HG02642 (cell line): Measurements from ENCODE around the gene IL22.
A peak's percentile ranks its signal among the peaks of the same experiment; 100 is the strongest.
"Not testable (repeated sequence)": the region's sequence is repeated elsewhere in the genome, so short reads cannot be mapped to it uniquely, and the experiment has no call there.

Experiments
- ATAC-seq: cut with Tn5 transposase; IDR thresholded peaks from one replicate; pipeline ENCODE4 v1.9.1; 2021; ENCODE audit warnings: mild to moderate bottlenecking; ENCODE audit not compliant: unreplicated experiment, poor library complexity

IL22 gene

GRCh38 chr12:68231691-68232090, 21.7 kb downstream of the IL22 start:
- ATAC-seq = no peak

- ATAC-seq = no peak
These were observed 22.2 kb downstream of the IL22 start for GRCh38 chr12:68231229-68231628.

- ATAC-seq = no peak
These were observed 23.4 kb downstream of the IL22 start for GRCh38 chr12:68229956-68230355.

GRCh38 chr12:68227356-68227755, 26.0 kb downstream of the IL22 start:
- no peak for ATAC-seq

- no peak for ATAC-seq
These were observed 27.6 kb downstream of the IL22 start, which contains the start of gene IL26 for GRCh38 chr12:68225576-68226476. Gene IL26 (minus strand): TSS chr12:68225810. CDS start chr12:68225756, 54 bp downstream.

- ATAC-seq = no peak
These were observed 28.7 kb downstream of the IL22 start for GRCh38 chr12:68224613-68225285.

GRCh38 chr12:68223067-68223747, 30.2 kb downstream of the IL22 start:
- ATAC-seq = peak; percentile 98

- no peak for ATAC-seq
These were observed 31.1 kb downstream of the IL22 start for GRCh38 chr12:68222326-68222725.

- ATAC-seq = no peak
These were observed 31.9 kb downstream of the IL22 start for GRCh38 chr12:68221497-68221896.

- no peak for ATAC-seq
These were observed 42.5 kb downstream of the IL22 start for GRCh38 chr12:68210875-68211274.

- not testable (repeated sequence) for ATAC-seq
These were observed 44.2 kb downstream of the IL22 start for GRCh38 chr12:68209048-68209728.

GRCh38 chr12:68207276-68207675, 46.1 kb downstream of the IL22 start:
- no peak for ATAC-seq

GRCh38 chr12:68206446-68206845, 47.0 kb downstream of the IL22 start:
- no peak for ATAC-seq

GRCh38 chr12:68203460-68203875, 49.9 kb downstream of the IL22 start:
- no peak for ATAC-seq

GRCh38 chr12:68200854-68201253, 52.5 kb downstream of the IL22 start:
- ATAC-seq = no peak

- ATAC-seq = no peak
These were observed 54.3 kb downstream of the IL22 start for GRCh38 chr12:68199127-68199526.

GRCh38 chr12:68198507-68199086, 54.8 kb downstream of the IL22 start:
- ATAC-seq = no peak
